ENCODE data around the gene CD302. TPM values are rescaled to one million over a fixed set of nuclear protein-coding genes. Genes with fewer than 3 reads are reported as not detected.

CD302 gene
- total and polyA plus RNA-seq, 2 of the 8 experiments (the other 6 are each of a cell fraction or from before 2014, with no cell fraction given): 0.76 to 0.79 TPM

- peaks cover 9 to 41% (median 28%) of the 10 kb centered on the region in 4 experiments for H3K27me3 ChIP-seq (replicated peaks in 1 of 4; ENCODE audit: control insufficient read depth in 3 of 4, extremely low read depth in 1 of 4, insufficient read depth in 3 of 4, low read length in 3 of 4)
- TF ChIP-seq SIRT6 (IDR thresholded peaks at IDR 0.05; ENCODE audit: low read length): no peak
- TF ChIP-seq CHD2 (IDR thresholded peaks at IDR 0.05; ENCODE audit: low read length): no peak
- TF ChIP-seq KDM5A (IDR thresholded peaks at IDR 0.05; ENCODE audit: low read length): no peak
- TF ChIP-seq KDM4A (IDR thresholded peaks at IDR 0.05; ENCODE audit: low read depth, low read length, severe bottlenecking): no peak
- no peak for TF ChIP-seq RFX5 (IDR thresholded peaks at IDR 0.05; ENCODE audit: borderline replicate concordance, low read depth, low read length)
- TF ChIP-seq MAFK (IDR thresholded peaks at IDR 0.05; ENCODE audit: low read depth, low read length): no peak
- no peak for TF ChIP-seq BRCA1 (IDR thresholded peaks at IDR 0.05; ENCODE audit: low read depth, low read length)
These were observed 30.7 kb upstream of the CD302 start for GRCh38 chr2:159828738-159829137.

More at GRCh38 chr2:159828738-159829137, 30.7 kb upstream of the CD302 start:
- no peak overlapping the region for H4K5ac ChIP-seq (ENCODE audit: insufficient read length, low read depth, low read length)
- H3K79me1 ChIP-seq (ENCODE audit: low read depth, low read length): no peaks in the 10 kb centered on the region
- H4K20me1 ChIP-seq (replicated peaks in 1 of 2; ENCODE audit: control insufficient read depth in 1 of 2, insufficient read depth in 2 of 2, low read length in 2 of 2): no peaks in the 10 kb centered on the region
- ChIA-PET POLR2A (ENCODE audit: partially characterized antibody) (no interaction called here), CTCF (ENCODE audit: partially characterized antibody) (no interaction called here)
- H3K36me3 ChIP-seq (ENCODE audit: control insufficient read depth in 2 of 4, insufficient read depth in 4 of 4, low read length in 3 of 4): no peaks in the 10 kb centered on the region
- no peak overlapping the region for H3K14ac ChIP-seq (ENCODE audit: insufficient read length)
- no peak overlapping the region for H2BK20ac ChIP-seq (ENCODE audit: low read length)
- WGBS, 2 experiments (ENCODE audit: extremely low coverage in 1 of 2, insufficient coverage in 1 of 2, insufficient read length in 1 of 2, insufficient replicate concordance in 2 of 2, low coverage in 1 of 2, low lambda C conversion rate in 2 of 2, missing lambda C conversion rate in 1 of 2): 86% methylated on average over 2 of the region's 2 CpGs; no CpG with 5 or more reads in 1 of the 2 experiments
- H2BK5ac ChIP-seq (ENCODE audit: low read depth, low read length): no peak overlapping the region
- no peak overlapping the region for H3K9ac ChIP-seq (replicated peaks in 1 of 4; ENCODE audit: extremely low read depth in 1 of 4, low read depth in 3 of 4, low read length in 3 of 4)
- H3K4ac ChIP-seq (replicated peaks; ENCODE audit: insufficient read length, low read depth, low read length): no peak overlapping the region
- H3K18ac ChIP-seq (ENCODE audit: extremely low read depth, low read length): no peak overlapping the region
- no peak overlapping the region for H3K27ac ChIP-seq (ENCODE audit: low read depth, low read length)
- H3K4me1 ChIP-seq (replicated peaks in 1 of 4; ENCODE audit: control insufficient read depth in 3 of 4, insufficient read depth in 4 of 4, low read length in 3 of 4): no peaks in the 10 kb centered on the region
- no peak overlapping the region for H2BK15ac ChIP-seq (ENCODE audit: low read length)
- H2BK12ac ChIP-seq (ENCODE audit: low read depth, low read length): no peak overlapping the region
- H3K79me2 ChIP-seq (ENCODE audit: control insufficient read depth in 1 of 2, insufficient read depth in 2 of 2, low read length in 2 of 2): no peaks in the 10 kb centered on the region
- no peak overlapping the region for H2AK5ac ChIP-seq (ENCODE audit: low read depth, low read length)
- no peak overlapping the region for H4K8ac ChIP-seq (ENCODE audit: extremely low read depth, insufficient read depth, low read length)
- DNase-seq (ENCODE audit: low read depth in 1 of 2, low spot score in 2 of 2) (no peak), FAIRE-seq (no peak)
- no peaks in the 10 kb centered on the region for H3K23me2 ChIP-seq (ENCODE audit: low read depth, low read length)
- no peak overlapping the region for H3K4me3 ChIP-seq (ENCODE audit: extremely low read depth in 1 of 4, insufficient read depth in 2 of 4, low read depth in 3 of 4, low read length in 4 of 4)
- H3K9me3 ChIP-seq (ENCODE audit: insufficient read depth in 2 of 2, low read depth in 1 of 2, low read length in 1 of 2): no peaks in the 10 kb centered on the region
- H4K91ac ChIP-seq (replicated peaks; ENCODE audit: insufficient read length, low read length): no peak overlapping the region
- H2AFZ ChIP-seq (ENCODE audit: low read length): no peak overlapping the region
- no peak overlapping the region for H2BK120ac ChIP-seq (replicated peaks; ENCODE audit: low read depth, low read length)
- no peak overlapping the region for H3K4me2 ChIP-seq (ENCODE audit: insufficient read depth in 1 of 2, low read depth in 2 of 2, low read length in 2 of 2)
- H3K56ac ChIP-seq (replicated peaks; ENCODE audit: insufficient read length, low read depth, low read length): no peak overlapping the region
- H3K23ac ChIP-seq (ENCODE audit: insufficient read length): no peak overlapping the region
